ENCODE data around the gene CAPG.
"Not testable (repeated sequence)": the region's sequence is repeated elsewhere in the genome, so short reads cannot be mapped to it uniquely, and the experiment has no call there.

The CAPG gene

DNA sequence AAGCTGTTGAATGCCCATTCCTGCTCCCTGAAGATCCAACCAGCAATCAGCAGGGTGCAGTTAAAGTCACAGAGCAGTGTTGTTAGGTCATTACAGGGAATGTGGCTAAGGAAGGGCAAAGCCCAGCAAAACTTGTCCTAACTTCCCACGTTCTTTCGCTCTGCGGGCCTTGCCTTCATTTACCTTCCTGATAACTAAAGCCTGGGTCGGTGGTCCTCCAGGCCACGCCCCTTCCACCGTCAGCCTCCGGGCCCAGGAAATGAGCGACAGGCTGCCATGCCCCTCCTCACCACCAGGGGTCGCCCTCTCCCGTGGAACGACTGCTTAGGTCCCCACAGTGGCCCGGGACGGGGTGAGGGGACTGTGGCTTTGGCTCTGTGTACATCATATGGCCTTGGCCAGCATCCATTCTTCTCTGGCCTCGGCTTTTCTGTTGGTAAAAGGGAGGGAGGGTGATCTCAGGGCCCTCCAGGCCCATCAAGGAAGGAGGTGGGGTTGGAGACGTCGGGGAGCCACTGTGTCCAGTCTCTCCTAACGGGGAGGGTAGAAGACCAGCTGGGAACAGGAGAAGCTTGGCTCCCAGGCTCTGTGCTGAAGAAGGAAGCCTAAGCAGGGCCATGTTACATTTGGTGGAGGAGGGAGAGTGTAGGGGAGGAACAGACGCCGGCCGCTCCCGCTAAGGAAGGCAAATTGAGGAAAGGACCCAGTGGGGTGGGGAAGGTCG is 10.5 kb upstream of the CAPG start:
- Histone ChIP-seq H3K4me1 (ENCODE audit: control insufficient read depth, insufficient read depth, low read length) (peaks cover 4% of the 10 kb centered on the region), H3K27ac (ENCODE audit: low read length) (no peak overlapping the region), H3K27me3 (ENCODE audit: control insufficient read depth, insufficient read depth, low read length) (no peaks in the 10 kb centered on the region), H3K4me3 (ENCODE audit: low read length) (no peak overlapping the region), H3K36me3 (ENCODE audit: control insufficient read depth, insufficient read depth, low read length) (no peaks in the 10 kb centered on the region), H3K9me3 (ENCODE audit: control insufficient read depth, insufficient read depth, low read length) (no peaks in the 10 kb centered on the region)
- DNase-seq (ENCODE audit: low read depth, low spot score), result peak; percentile 88
- no CpG with 5 or more reads among the region's 22 CpGs for WGBS (ENCODE audit: insufficient coverage, insufficient read length)

GRCh38 chr2:85419009-85419675 is 9.0 kb upstream of the CAPG start:
- DNase-seq (ENCODE audit: low read depth, low spot score), result no peak
- H3K4me1 ChIP-seq (ENCODE audit: control insufficient read depth, insufficient read depth, low read length), result peaks cover 4% of the 10 kb centered on the region
- WGBS (ENCODE audit: insufficient coverage, insufficient read length), result no CpG with 5 or more reads among the region's 17 CpGs
- H3K27me3 ChIP-seq (ENCODE audit: control insufficient read depth, insufficient read depth, low read length), result no peaks in the 10 kb centered on the region
- H3K9me3 ChIP-seq (ENCODE audit: control insufficient read depth, insufficient read depth, low read length), result no peaks in the 10 kb centered on the region
- H3K4me3 ChIP-seq (ENCODE audit: low read length), result peak overlapping the region; percentile 57; the same call in 1 of the 2 replicates
- no peaks in the 10 kb centered on the region for H3K36me3 ChIP-seq (ENCODE audit: control insufficient read depth, insufficient read depth, low read length)
- no peak overlapping the region for H3K27ac ChIP-seq (ENCODE audit: low read length)

DNA sequence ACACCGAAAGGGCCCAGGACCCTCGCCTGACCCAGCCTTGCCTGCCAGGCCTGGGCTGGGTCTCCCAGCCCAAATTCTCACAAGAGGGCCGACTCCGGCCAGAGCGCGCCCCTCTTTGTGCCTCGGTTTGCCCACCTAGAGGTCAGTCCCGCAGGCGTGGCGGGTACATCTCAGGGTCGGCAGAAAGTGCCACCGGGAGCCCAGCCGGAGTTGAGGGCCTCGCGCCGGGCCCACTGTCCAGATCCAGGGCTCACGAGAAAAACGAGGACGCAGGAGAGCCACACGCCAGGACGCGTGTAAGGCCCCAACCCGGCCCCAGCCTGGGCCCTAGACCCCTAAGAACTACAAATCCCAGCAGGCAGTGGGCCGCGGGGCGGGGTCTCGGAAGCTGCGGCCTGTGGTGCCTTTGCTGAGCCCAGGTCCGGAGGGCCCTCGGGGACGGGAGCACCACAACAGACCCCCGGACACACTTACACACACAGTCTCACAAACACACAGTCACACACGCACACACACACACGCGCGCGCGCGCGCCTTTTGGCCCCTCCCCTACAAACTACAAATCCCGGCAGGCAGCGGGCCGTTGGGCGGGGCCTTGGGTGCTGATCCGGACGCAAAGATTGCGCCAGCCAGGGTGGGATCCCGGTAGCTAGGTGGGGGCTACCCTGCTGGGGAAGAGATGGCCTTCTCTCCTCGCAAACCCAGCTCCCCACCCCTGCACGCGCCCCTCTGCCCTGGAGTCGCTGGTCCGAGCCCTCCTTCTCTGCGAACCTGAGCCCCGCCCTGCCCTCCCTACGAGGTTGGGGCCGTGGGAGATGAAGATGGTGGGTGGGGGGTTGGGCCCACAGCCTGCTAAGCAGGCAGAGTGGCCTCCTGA is 8.2 kb upstream of the CAPG start, which contains the start of gene SH2D6:
Gene SH2D6 (plus strand): TSS at position 583 of the 877 bp plus-strand sequence. CDS start 10,752 bp downstream, outside the sequence.
- WGBS (ENCODE audit: insufficient coverage, insufficient read length), result no CpG with 5 or more reads among the region's 57 CpGs
- H3K4me3 ChIP-seq (ENCODE audit: low read length), result peak within 1 kb of the TSS; percentile 57; the same call in 1 of the 2 replicates
- DNase-seq (ENCODE audit: low read depth, low spot score), result no peak
- H3K4me1 ChIP-seq (ENCODE audit: control insufficient read depth, insufficient read depth, low read length), result peaks cover 4% of the 10 kb centered on the region
- no peaks in the 10 kb centered on the region for H3K9me3 ChIP-seq (ENCODE audit: control insufficient read depth, insufficient read depth, low read length)
- no peak within 1 kb of the TSS for H3K27ac ChIP-seq (ENCODE audit: low read length)
- no peaks in the 10 kb centered on the region for H3K36me3 ChIP-seq (ENCODE audit: control insufficient read depth, insufficient read depth, low read length)
- H3K27me3 ChIP-seq (ENCODE audit: control insufficient read depth, insufficient read depth, low read length), result no peaks in the 10 kb centered on the region

DNA sequence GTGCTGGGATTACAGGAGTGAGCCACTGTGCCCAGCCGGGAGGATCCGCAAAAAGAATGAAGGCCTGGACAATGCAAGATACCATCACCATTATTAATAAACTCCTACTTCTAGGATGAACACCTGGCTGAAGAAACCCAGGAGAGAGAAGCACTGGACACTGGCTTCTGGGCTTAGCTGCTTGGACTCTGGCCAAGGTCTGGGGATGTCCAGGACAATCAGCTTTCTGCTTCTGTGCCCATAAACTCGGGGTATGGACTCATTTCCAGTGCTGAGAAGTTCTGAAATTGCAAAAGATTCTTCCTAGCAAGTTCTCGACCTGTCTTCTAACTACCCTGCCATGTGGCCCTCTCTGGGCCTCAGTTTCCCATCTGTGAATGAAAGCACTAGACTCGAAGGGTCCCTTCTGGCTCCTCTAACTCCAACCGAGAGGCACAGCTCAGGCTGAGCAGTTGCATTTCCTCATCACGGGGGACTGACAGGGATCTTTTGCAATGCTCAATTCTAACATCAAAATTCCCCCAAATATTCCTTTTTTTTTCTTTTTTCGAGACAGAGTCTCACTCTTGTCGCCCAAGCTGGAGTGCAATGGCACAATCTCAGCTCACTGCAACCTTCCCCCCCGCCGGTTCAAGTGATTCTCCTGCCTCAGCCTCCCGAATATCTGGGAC is 5.9 kb upstream of the CAPG start:
- H3K27me3 ChIP-seq (ENCODE audit: control insufficient read depth, insufficient read depth, low read length), result no peaks in the 10 kb centered on the region
- no CpG with 5 or more reads among the region's 12 CpGs for WGBS (ENCODE audit: insufficient coverage, insufficient read length)
- H3K4me1 ChIP-seq (ENCODE audit: control insufficient read depth, insufficient read depth, low read length), result peaks cover 6% of the 10 kb centered on the region
- H3K36me3 ChIP-seq (ENCODE audit: control insufficient read depth, insufficient read depth, low read length), result no peaks in the 10 kb centered on the region
- no peak overlapping the region for H3K27ac ChIP-seq (ENCODE audit: low read length)
- DNase-seq (ENCODE audit: low read depth, low spot score), result no peak
- no peak overlapping the region for H3K4me3 ChIP-seq (ENCODE audit: low read length)
- H3K9me3 ChIP-seq (ENCODE audit: control insufficient read depth, insufficient read depth, low read length), result no peaks in the 10 kb centered on the region

- WGBS (ENCODE audit: insufficient coverage, insufficient read length), result no CpG with 5 or more reads among the region's 7 CpGs
- Histone ChIP-seq H3K36me3 (ENCODE audit: control insufficient read depth, insufficient read depth, low read length) (no peaks in the 10 kb centered on the region), H3K4me1 (ENCODE audit: control insufficient read depth, insufficient read depth, low read length) (peaks cover 7% of the 10 kb centered on the region), H3K27me3 (ENCODE audit: control insufficient read depth, insufficient read depth, low read length) (no peaks in the 10 kb centered on the region), H3K27ac (ENCODE audit: low read length) (no peak overlapping the region), H3K9me3 (ENCODE audit: control insufficient read depth, insufficient read depth, low read length) (no peaks in the 10 kb centered on the region), H3K4me3 (ENCODE audit: low read length) (no peak overlapping the region)
- no peak for DNase-seq (ENCODE audit: low read depth, low spot score)
These were observed 4.8 kb upstream of the CAPG start for GRCh38 chr2:85414761-85415553.

- not testable (repeated sequence) for H3K27ac ChIP-seq (ENCODE audit: low read length); H3K36me3 ChIP-seq (ENCODE audit: control insufficient read depth, insufficient read depth, low read length); H3K27me3 ChIP-seq (ENCODE audit: control insufficient read depth, insufficient read depth, low read length); DNase-seq (ENCODE audit: low read depth, low spot score); H3K9me3 ChIP-seq (ENCODE audit: control insufficient read depth, insufficient read depth, low read length); H3K4me1 ChIP-seq (ENCODE audit: control insufficient read depth, insufficient read depth, low read length); H3K4me3 ChIP-seq (ENCODE audit: low read length)
- WGBS (ENCODE audit: insufficient coverage, insufficient read length), result no CpG with 5 or more reads among the region's 5 CpGs
These were observed 4.2 kb upstream of the CAPG start for GRCh38 chr2:85414421-85414759.

GRCh38 chr2:85413592-85414420 is 3.6 kb upstream of the CAPG start:
- Histone ChIP-seq H3K9me3 (ENCODE audit: control insufficient read depth, insufficient read depth, low read length) (no peaks in the 10 kb centered on the region), H3K4me3 (ENCODE audit: low read length) (peak overlapping the region; percentile 37; the same call in 1 of the 2 replicates), H3K27ac (ENCODE audit: low read length) (no peak overlapping the region), H3K36me3 (ENCODE audit: control insufficient read depth, insufficient read depth, low read length) (no peaks in the 10 kb centered on the region), H3K4me1 (ENCODE audit: control insufficient read depth, insufficient read depth, low read length) (peaks cover 12% of the 10 kb centered on the region), H3K27me3 (ENCODE audit: control insufficient read depth, insufficient read depth, low read length) (no peaks in the 10 kb centered on the region)
- no CpG with 5 or more reads among the region's 44 CpGs for WGBS (ENCODE audit: insufficient coverage, insufficient read length)
- no peak for DNase-seq (ENCODE audit: low read depth, low spot score)

DNA sequence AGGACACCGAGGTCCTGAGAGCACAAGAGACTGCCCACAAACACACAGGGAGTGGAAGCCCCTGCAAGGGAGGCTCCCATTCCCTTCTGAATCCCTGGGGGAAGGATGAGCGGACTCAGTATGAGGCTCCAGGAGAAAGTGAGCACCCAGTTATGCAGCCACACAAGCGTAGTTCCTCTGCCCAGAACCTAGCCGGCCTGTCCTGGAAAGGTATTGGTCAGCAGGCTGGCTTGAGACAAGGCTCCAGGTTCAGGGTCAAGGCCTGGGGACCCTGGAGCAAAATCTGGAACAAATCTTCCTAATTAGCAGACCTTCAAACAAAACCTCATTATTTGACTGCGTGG is 1.2 kb upstream of the CAPG start:
- Histone ChIP-seq H3K27me3 (ENCODE audit: control insufficient read depth, insufficient read depth, low read length) (no peaks in the 10 kb centered on the region), H3K27ac (ENCODE audit: low read length) (no peak overlapping the region), H3K4me3 (ENCODE audit: low read length) (no peak overlapping the region), H3K9me3 (ENCODE audit: control insufficient read depth, insufficient read depth, low read length) (no peaks in the 10 kb centered on the region), H3K4me1 (ENCODE audit: control insufficient read depth, insufficient read depth, low read length) (peaks cover 12% of the 10 kb centered on the region), H3K36me3 (ENCODE audit: control insufficient read depth, insufficient read depth, low read length) (no peaks in the 10 kb centered on the region)
- DNase-seq (ENCODE audit: low read depth, low spot score), result no peak
- no CpG with 5 or more reads among the region's 5 CpGs for WGBS (ENCODE audit: insufficient coverage, insufficient read length)

Data from iPS DF 6.9 (cell line).